Spleen (tissue), 11 donors: ENCODE measurements around the gene ABHD1. TPM values are rescaled to one million over a fixed set of nuclear protein-coding genes. Genes with fewer than 3 reads are reported as not detected.

Experiments
- DNase-seq: peaks from one replicate; pipeline ENCODE4 v3.0.0-alpha.2; 2020
- H3K27ac ChIP-seq, 8 donors: fragments of 200-600 bp; sonication (generic) in 7 of 8; 1 replicate in 4 of 8; 2 replicates in 4 of 8; pipeline versions ENCODE4 v1.5.0 to v1.8.0; 2016 to 2021; ENCODE audit warnings: inconsistent platforms in 4 of 8, mild to moderate bottlenecking in 4 of 8, moderate library complexity in 1 of 8
- H3K27me3 ChIP-seq, 7 donors: fragments of 200-600 bp; sonication (generic) in 6 of 7; replicated peaks in 1 of 7; 1 replicate in 4 of 7; 2 replicates in 3 of 7; pipeline versions ENCODE4 v1.5.0 to v1.8.0; 2016 to 2021; ENCODE audit warnings: inconsistent platforms in 3 of 7, mild to moderate bottlenecking in 1 of 7
- H3K36me3 ChIP-seq, 6 donors: fragments of 200-600 bp; sonication (generic) in 5 of 6; 1 replicate in 4 of 6; 2 replicates in 2 of 6; pipeline versions ENCODE4 v1.5.0 to v1.8.0; 2016 to 2021; ENCODE audit warnings: inconsistent platforms in 2 of 6
- H3K4me1 ChIP-seq, 6 donors: fragments of 200-600 bp; sonication (generic) in 5 of 6; 1 replicate in 3 of 6; 2 replicates in 3 of 6; pipeline versions ENCODE4 v1.5.0 to v1.8.0; 2016 to 2021; ENCODE audit warnings: inconsistent platforms in 3 of 6
- H3K4me3 ChIP-seq, 8 donors: fragments of 200-600 bp; sonication (generic) in 7 of 8; 1 replicate in 4 of 8; 2 replicates in 4 of 8; pipeline versions ENCODE4 v1.5.0 to v1.8.0; 2016 to 2021; ENCODE audit warnings: inconsistent platforms in 4 of 8, mild to moderate bottlenecking in 4 of 8, moderate library complexity in 2 of 8
- H3K9me3 ChIP-seq, 8 donors: fragments of 200-600 bp; sonication (generic) in 7 of 8; 1 replicate in 4 of 8; 2 replicates in 4 of 8; pipeline versions ENCODE4 v1.5.0 to v1.8.0; 2016 to 2021; ENCODE audit warnings: inconsistent platforms in 4 of 8
- POLR2A ChIP-seq, 3 donors: fragments of 450-650 bp; IDR thresholded peaks; one replicate each; pipeline ENCODE4 v1.5.1; 2017; ENCODE audit warnings: antibody characterized with exemption in 3 of 3, mild to moderate bottlenecking in 1 of 3
- POLR2AphosphoS5 ChIP-seq, 3 donors: sonication (generic); formaldehyde crosslinking; IDR thresholded peaks; one replicate each; pipeline ENCODE4 v1.5.1; 2017; ENCODE audit warnings: antibody characterized with exemption in 3 of 3
- WGBS, 5 donors: extraction: QIAGEN DNeasy Blood & Tissue Kit in 3 of 5; methylation state at CpG; one replicate each; pipeline versions ENCODE4 v1.1.5 to v1.1.7; 2013 to 2018; 5-methylcytosine and 5-hydroxymethylcytosine counted together
- intact Hi-C: fragments of 100-400 bp; cut with DNase I; formaldehyde crosslinking; loops from one replicate; pipeline ENCODE4 v1.15.0; 2023; ENCODE audit warnings: low total_unique reads
- polyA plus RNA-seq, 3 donors: library from polyadenylated mRNA; stranded (reverse); fragments of 200-250 nt; gene quantifications; one replicate each; pipeline ENCODE4 v1.2.1, GENCODE V29; 2013
- total RNA-seq, 7 donors: library from RNA; depleted of rRNA in 3 of 7; stranded (reverse); fragments of >200 nt in 3 of 7; fragmentation: NEBNext Ultra II Directional in 4 of 7; extraction: Animal tissue kit (Norgen Biotek cat#: 25700) in 4 of 7; gene quantifications; one replicate each; pipeline versions ENCODE4 v1.1.0 to v1.2.1, GENCODE V29; 2016 to 2021
- TF ChIP-seq, protein P1 (sequence below), 11 experiments: fragments of 200-600 bp in 7 of 11; fragments of 450-650 bp in 4 of 11; sonication (generic) in 4 of 11; IDR thresholded peaks in 8 of 11; conservative IDR thresholded peaks in 3 of 11; 1 replicate in 7 of 11; 2 replicates in 4 of 11; pipeline versions ENCODE4 v1.4.0 to v1.8.0; 2016 to 2021; ENCODE audit warnings: antibody characterized with exemption in 11 of 11, inconsistent platforms in 4 of 11, mild to moderate bottlenecking in 1 of 11
- donor health status: healthy with polysubstance abuse.
- donor health status: DM: no; HTN: no; CAD: no; lungs with moderate emphysema.
- donor health status: DM: no; HTN: no; CAD: no.
- donor health status: Bipolar disorder and iron deficiency.
- donor health status: healthy.
- donor health status: DM: no; HTN: no; CAD: no.
- donor health status: DM: yes; HTN: yes; CAD: no.

Gene ABHD1
- total and polyA plus RNA-seq, 10 donors = 0.38 to 1.6 (median 0.66) TPM; not detected in 1

DNA sequence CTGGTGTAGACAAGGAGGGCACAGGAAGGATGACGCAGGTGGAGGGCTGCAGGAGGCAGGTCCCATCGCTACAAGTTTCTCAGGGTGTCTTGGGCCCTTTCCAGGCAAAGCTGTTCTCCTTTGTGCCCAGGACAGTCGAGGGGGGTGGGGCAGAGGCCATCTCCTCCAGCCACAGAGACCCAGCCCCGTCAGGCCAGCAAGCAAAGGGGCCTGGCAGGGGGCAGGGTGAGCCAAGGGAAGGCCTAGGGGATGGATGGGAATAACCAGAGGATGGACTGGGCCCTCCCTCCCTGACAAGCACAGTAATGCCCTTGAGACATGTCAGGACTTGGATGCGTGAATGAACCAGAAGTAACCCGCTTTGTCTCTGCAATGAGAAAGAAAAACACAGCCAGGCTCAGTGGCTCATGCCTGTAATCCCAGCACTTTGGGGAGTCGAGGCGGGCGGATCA is 31.5 kb downstream of the ABHD1 start:
- H3K9me3 ChIP-seq = no peaks in the 10 kb centered on the region
- no peak overlapping the region for H3K27ac ChIP-seq
- DNase-seq = no peak
- intact Hi-C loops = no loop called here
- no peak overlapping the region for H3K4me3 ChIP-seq
- H3K27me3 ChIP-seq = peaks cover 0 to under 1% (median 0%) of the 10 kb centered on the region in 7 donors
- TF ChIP-seq, protein P1, sequence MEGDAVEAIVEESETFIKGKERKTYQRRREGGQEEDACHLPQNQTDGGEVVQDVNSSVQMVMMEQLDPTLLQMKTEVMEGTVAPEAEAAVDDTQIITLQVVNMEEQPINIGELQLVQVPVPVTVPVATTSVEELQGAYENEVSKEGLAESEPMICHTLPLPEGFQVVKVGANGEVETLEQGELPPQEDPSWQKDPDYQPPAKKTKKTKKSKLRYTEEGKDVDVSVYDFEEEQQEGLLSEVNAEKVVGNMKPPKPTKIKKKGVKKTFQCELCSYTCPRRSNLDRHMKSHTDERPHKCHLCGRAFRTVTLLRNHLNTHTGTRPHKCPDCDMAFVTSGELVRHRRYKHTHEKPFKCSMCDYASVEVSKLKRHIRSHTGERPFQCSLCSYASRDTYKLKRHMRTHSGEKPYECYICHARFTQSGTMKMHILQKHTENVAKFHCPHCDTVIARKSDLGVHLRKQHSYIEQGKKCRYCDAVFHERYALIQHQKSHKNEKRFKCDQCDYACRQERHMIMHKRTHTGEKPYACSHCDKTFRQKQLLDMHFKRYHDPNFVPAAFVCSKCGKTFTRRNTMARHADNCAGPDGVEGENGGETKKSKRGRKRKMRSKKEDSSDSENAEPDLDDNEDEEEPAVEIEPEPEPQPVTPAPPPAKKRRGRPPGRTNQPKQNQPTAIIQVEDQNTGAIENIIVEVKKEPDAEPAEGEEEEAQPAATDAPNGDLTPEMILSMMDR (IDR thresholded peaks at IDR 0.05 in 8 of 11, conservative IDR thresholded peaks at IDR 0.05 in 3 of 11) = no peak
- TF ChIP-seq POLR2A (IDR thresholded peaks at IDR 0.05) (no peak), POLR2AphosphoS5 (IDR thresholded peaks at IDR 0.05) (no peak)
- no peaks in the 10 kb centered on the region for H3K4me1 ChIP-seq
- WGBS, 5 donors = 81 to 93% (median 83%) methylated on average over 9 of the region's 9 CpGs
- H3K36me3 ChIP-seq = no peaks in the 10 kb centered on the region

DNA sequence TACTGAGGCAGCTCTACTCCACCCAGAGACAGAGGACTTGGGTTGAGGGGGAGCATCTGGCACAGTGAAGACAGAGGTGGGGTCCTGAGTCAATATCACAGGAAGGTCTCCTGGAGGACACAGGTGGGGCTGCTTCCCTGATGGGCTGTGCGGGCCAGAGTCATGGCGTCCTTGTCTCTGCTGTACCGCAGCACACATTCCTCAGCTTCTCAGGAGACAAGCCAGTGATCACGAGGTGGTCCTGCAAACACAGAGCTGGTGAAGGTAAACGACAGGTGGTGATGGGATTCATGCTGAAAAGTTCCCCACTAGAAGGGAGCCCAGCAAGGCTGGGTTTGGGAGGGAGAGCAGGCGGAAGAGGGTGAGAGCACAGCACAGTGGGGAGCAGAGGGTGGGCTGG is 34.9 kb downstream of the ABHD1 start:
- H3K36me3 ChIP-seq = no peaks in the 10 kb centered on the region
- H3K27ac ChIP-seq = no peak overlapping the region
- H3K27me3 ChIP-seq = no peaks in the 10 kb centered on the region
- WGBS, 5 donors = 81 to 88% (median 85%) methylated on average over 6 of the region's 6 CpGs
- H3K9me3 ChIP-seq = no peaks in the 10 kb centered on the region
- TF ChIP-seq, protein P1 (IDR thresholded peaks at IDR 0.05 in 8 of 11, conservative IDR thresholded peaks at IDR 0.05 in 3 of 11) = no peak
- TF ChIP-seq POLR2AphosphoS5 (IDR thresholded peaks at IDR 0.05) = no peak
- no peak for TF ChIP-seq POLR2A (IDR thresholded peaks at IDR 0.05)
- H3K4me3 ChIP-seq = no peak overlapping the region
- no peak for DNase-seq
- no peaks in the 10 kb centered on the region for H3K4me1 ChIP-seq
- intact Hi-C loops = no loop called here

DNA sequence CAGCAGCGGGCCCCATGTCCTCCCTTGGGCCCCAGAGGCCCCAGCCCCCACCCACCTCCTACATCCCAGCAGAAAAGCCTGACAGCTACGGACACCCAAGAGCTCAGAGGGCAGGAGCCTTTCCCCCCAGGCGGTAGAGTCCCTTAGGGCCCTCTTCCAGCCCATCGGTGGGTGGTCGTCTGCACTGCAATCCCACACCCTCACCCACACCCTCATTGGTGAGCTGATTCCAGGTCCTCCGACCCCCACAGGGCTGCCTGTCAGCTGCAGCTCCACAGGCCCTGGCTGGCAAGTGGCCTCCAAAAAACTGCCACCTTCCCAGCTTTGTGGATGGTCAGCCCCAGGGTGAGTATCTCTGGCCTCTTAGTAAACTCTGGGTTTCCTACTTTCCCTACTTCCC is 35.7 kb downstream of the ABHD1 start:
- 74 to 86% (median 79%) methylated on average over 3 to 6 of the region's 6 CpGs for WGBS, 5 donors
- TF ChIP-seq POLR2AphosphoS5 (IDR thresholded peaks at IDR 0.05) (no peak), POLR2A (IDR thresholded peaks at IDR 0.05) (no peak)
- TF ChIP-seq, protein P1 (IDR thresholded peaks at IDR 0.05 in 8 of 11, conservative IDR thresholded peaks at IDR 0.05 in 3 of 11) = no peak
- DNase-seq = no peak
- intact Hi-C loops = no loop called here
- no peak overlapping the region for H3K27ac ChIP-seq
- H3K4me1 ChIP-seq = no peaks in the 10 kb centered on the region
- no peaks in the 10 kb centered on the region for H3K9me3 ChIP-seq
- no peaks in the 10 kb centered on the region for H3K36me3 ChIP-seq
- H3K4me3 ChIP-seq = no peak overlapping the region
- no peaks in the 10 kb centered on the region for H3K27me3 ChIP-seq

DNA sequence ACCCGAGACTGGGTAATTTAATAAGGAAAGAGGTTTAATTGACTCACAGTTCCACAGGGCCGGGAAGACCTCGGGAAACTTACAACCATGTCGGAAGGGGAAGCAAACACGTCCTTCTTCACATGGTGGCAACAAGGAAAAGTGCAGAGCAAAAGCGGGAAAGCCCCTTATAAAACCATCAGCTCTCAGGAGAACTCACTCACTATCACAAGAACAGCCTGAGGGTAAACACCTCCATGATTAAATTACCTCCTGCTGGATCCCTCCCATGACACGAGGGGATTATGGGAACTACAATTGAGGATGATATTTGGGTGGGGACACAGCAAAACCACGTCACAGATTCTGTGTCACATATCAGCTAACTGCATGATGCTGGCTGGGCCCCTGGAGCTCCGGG is 36.6 kb downstream of the ABHD1 start:
- Histone ChIP-seq H3K4me1 (no peaks in the 10 kb centered on the region), H3K4me3 (no peak overlapping the region), H3K9me3 (no peaks in the 10 kb centered on the region), H3K27me3 (no peaks in the 10 kb centered on the region), H3K36me3 (no peaks in the 10 kb centered on the region), H3K27ac (no peak overlapping the region)
- no peak for TF ChIP-seq POLR2A (IDR thresholded peaks at IDR 0.05)
- TF ChIP-seq, protein P1 (IDR thresholded peaks at IDR 0.05 in 8 of 11, conservative IDR thresholded peaks at IDR 0.05 in 3 of 11) = no peak
- TF ChIP-seq POLR2AphosphoS5 (IDR thresholded peaks at IDR 0.05) = no peak
- intact Hi-C loops = no loop called here
- no peak for DNase-seq
- 82 to 90% (median 87%) methylated on average over 9 of the region's 9 CpGs for WGBS, 5 donors
